GM23338 (cell line): ENCODE data around the gene UCMA. TPM values are rescaled to one million over a fixed set of nuclear protein-coding genes. Genes with fewer than 3 reads are reported as not detected.

ENCODE experiments used
- EZH2 ChIP-seq: fragments of 200-600 bp; sonication (generic); IDR thresholded peaks from one replicate; pipeline ENCODE4 v1.8.0; 2017; ENCODE audit warnings: antibody characterized with exemption, mild to moderate bottlenecking, low read depth; ENCODE audit not compliant: unreplicated experiment
- JUNB ChIP-seq: IDR thresholded peaks from one replicate; pipeline ENCODE4 v1.6.1; 2016; ENCODE audit warnings: antibody characterized with exemption; ENCODE audit not compliant: unreplicated experiment
- NANOG ChIP-seq: IDR thresholded peaks from 2 replicates; pipeline ENCODE4 v1.6.1; 2016; ENCODE audit warnings: antibody characterized with exemption, borderline replicate concordance
- POLR2AphosphoS5 ChIP-seq: IDR thresholded peaks from 2 replicates; pipeline ENCODE4 v1.6.1; 2016; ENCODE audit warnings: antibody characterized with exemption, low read depth
- STAT1 ChIP-seq: IDR thresholded peaks from one replicate; pipeline ENCODE4 v1.6.1; 2016; ENCODE audit warnings: antibody characterized with exemption; ENCODE audit not compliant: unreplicated experiment
- ZNF331 ChIP-seq: fragments of 250-450 bp; sonication (Bioruptor Pico); IDR thresholded peaks from 2 replicates; pipeline ENCODE4 v1.5.0; 2020; ENCODE audit warnings: low read depth, mild to moderate bottlenecking, moderate library complexity
- polyA plus RNA-seq: library from polyadenylated mRNA; unstranded; fragments of >200 nt; fragmentation: Nextera tagmentation; extraction: Ambion mirVana; gene quantifications from 2 replicates; pipeline ENCODE4 v1.2.1, GENCODE V29; 2016
- small RNA-seq: library from RNA; depleted of rRNA; stranded (forward); fragments of <200 nt; gene quantifications from one replicate; pipeline ENCODE3, GENCODE V24; 2014; ENCODE audit warnings: low replicate concordance
- total RNA-seq: library from RNA; depleted of rRNA; stranded (reverse); fragments of >200 nt; shearing (Covaris generic); gene quantifications from 2 replicates; pipeline ENCODE4 v1.2.3, GENCODE V29; 2014; rRNA removed
- TF ChIP-seq, protein P1 (sequence below), 2 experiments: fragments of 200-600 bp in 1 of 2; sonication (generic) in 1 of 2; conservative IDR thresholded peaks; 2 replicates each; pipeline versions ENCODE4 v1.5.1 to v1.6.1; 2016 to 2017; ENCODE audit warnings: antibody characterized with exemption in 2 of 2, low read depth in 2 of 2, mild to moderate bottlenecking in 2 of 2, moderate library complexity in 1 of 2
- TF ChIP-seq, protein P2 (sequence below): IDR thresholded peaks from one replicate; pipeline ENCODE4 v1.6.1; 2018; ENCODE audit warnings: antibody characterized with exemption; ENCODE audit not compliant: unreplicated experiment
- TF ChIP-seq, protein P3 (sequence below): IDR thresholded peaks from 2 replicates; pipeline ENCODE4 v1.6.1; 2016; ENCODE audit warnings: antibody characterized with exemption

UCMA gene
- total and polyA plus RNA-seq, 2 experiments from 2014 or later = 12.7 to 16.7 TPM

DNA sequence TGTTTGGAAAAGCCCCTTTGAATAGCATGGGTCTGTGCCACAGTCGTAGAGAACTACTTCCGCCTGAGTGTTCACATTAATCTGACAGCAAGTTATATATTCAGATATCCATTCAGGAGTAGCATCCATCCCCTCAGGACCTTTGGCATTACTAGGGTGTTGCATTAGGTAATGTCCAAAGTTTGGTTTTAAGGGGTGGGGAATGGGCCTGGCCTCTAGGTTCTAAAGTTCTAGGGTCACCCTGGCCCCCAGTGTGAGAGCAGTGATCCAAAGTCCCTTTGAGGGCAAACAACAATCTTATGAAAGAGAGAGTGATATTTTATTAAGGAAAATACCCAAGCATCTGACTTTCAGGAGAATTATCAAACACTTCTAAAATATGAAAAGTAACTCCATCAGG lies 60.6 kb downstream of the UCMA start (continued):
- TF ChIP-seq POLR2AphosphoS5 = no peak
- TF ChIP-seq NANOG = no peak
- TF ChIP-seq, protein P1, sequence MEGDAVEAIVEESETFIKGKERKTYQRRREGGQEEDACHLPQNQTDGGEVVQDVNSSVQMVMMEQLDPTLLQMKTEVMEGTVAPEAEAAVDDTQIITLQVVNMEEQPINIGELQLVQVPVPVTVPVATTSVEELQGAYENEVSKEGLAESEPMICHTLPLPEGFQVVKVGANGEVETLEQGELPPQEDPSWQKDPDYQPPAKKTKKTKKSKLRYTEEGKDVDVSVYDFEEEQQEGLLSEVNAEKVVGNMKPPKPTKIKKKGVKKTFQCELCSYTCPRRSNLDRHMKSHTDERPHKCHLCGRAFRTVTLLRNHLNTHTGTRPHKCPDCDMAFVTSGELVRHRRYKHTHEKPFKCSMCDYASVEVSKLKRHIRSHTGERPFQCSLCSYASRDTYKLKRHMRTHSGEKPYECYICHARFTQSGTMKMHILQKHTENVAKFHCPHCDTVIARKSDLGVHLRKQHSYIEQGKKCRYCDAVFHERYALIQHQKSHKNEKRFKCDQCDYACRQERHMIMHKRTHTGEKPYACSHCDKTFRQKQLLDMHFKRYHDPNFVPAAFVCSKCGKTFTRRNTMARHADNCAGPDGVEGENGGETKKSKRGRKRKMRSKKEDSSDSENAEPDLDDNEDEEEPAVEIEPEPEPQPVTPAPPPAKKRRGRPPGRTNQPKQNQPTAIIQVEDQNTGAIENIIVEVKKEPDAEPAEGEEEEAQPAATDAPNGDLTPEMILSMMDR (conservative IDR thresholded peaks at IDR 0.05; ENCODE audit: low read depth in 2 of 2) = no peak
- TF ChIP-seq, protein P2, sequence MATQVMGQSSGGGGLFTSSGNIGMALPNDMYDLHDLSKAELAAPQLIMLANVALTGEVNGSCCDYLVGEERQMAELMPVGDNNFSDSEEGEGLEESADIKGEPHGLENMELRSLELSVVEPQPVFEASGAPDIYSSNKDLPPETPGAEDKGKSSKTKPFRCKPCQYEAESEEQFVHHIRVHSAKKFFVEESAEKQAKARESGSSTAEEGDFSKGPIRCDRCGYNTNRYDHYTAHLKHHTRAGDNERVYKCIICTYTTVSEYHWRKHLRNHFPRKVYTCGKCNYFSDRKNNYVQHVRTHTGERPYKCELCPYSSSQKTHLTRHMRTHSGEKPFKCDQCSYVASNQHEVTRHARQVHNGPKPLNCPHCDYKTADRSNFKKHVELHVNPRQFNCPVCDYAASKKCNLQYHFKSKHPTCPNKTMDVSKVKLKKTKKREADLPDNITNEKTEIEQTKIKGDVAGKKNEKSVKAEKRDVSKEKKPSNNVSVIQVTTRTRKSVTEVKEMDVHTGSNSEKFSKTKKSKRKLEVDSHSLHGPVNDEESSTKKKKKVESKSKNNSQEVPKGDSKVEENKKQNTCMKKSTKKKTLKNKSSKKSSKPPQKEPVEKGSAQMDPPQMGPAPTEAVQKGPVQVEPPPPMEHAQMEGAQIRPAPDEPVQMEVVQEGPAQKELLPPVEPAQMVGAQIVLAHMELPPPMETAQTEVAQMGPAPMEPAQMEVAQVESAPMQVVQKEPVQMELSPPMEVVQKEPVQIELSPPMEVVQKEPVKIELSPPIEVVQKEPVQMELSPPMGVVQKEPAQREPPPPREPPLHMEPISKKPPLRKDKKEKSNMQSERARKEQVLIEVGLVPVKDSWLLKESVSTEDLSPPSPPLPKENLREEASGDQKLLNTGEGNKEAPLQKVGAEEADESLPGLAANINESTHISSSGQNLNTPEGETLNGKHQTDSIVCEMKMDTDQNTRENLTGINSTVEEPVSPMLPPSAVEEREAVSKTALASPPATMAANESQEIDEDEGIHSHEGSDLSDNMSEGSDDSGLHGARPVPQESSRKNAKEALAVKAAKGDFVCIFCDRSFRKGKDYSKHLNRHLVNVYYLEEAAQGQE = no peak
- TF ChIP-seq STAT1 = no peak
- TF ChIP-seq JUNB = no peak
- TF ChIP-seq EZH2 = no peak
- TF ChIP-seq, protein P3, sequence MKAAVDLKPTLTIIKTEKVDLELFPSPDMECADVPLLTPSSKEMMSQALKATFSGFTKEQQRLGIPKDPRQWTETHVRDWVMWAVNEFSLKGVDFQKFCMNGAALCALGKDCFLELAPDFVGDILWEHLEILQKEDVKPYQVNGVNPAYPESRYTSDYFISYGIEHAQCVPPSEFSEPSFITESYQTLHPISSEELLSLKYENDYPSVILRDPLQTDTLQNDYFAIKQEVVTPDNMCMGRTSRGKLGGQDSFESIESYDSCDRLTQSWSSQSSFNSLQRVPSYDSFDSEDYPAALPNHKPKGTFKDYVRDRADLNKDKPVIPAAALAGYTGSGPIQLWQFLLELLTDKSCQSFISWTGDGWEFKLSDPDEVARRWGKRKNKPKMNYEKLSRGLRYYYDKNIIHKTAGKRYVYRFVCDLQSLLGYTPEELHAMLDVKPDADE = no peak
- no peak for TF ChIP-seq ZNF331 (CRISPR knock-in tag)

Small RNA genes within 50 kb of the gene (small RNA-seq; reads per million reads assigned to genes)
- 0.25 reads per million, percentile 4 among the genes with 10 or more reads in this experiment for gene RNU6-6P

Other genes with a start within 250 kb of the UCMA start
- 4.5 and 5.2 TPM in 2 replicates for gene CCDC3, start 232.7 kb downstream of the UCMA start, total RNA-seq
- 1.4 and 1.9 TPM in 2 replicates for gene CCDC3, start 232.7 kb downstream of the UCMA start, polyA plus RNA-seq
- 6.0 and 6.8 TPM in 2 replicates for gene OPTN, start 134.2 kb downstream of the UCMA start, total RNA-seq
- gene OPTN, start 134.2 kb downstream of the UCMA start, polyA plus RNA-seq = 11.0 and 13.0 TPM in 2 replicates
- gene MCM10, start 72.8 kb downstream of the UCMA start, total RNA-seq = 30.7 and 38.2 TPM in 2 replicates
- gene MCM10, start 72.8 kb downstream of the UCMA start, polyA plus RNA-seq = 33.4 and 43.0 TPM in 2 replicates
- gene PHYH, start 65.7 kb upstream of the UCMA start, total RNA-seq = 10.9 and 17.9 TPM in 2 replicates
- gene PHYH, start 65.7 kb upstream of the UCMA start, polyA plus RNA-seq = 25.7 and 29.8 TPM in 2 replicates
- 609 and 662 TPM in 2 replicates for gene SEPHS1, start 113.9 kb upstream of the UCMA start, total RNA-seq
- gene SEPHS1, start 113.9 kb upstream of the UCMA start, polyA plus RNA-seq = 260 and 274 TPM in 2 replicates